ENCODE results near the gene FRMD4B. TPM values are rescaled to one million over a fixed set of nuclear protein-coding genes. Genes with fewer than 3 reads are reported as not detected.
A peak's percentile ranks its signal among the peaks of the same experiment; 100 is the strongest.

FRMD4B gene
- total RNA-seq, 4 donors from 2014 or later: 10.5 to 22.0 (median 14.8) TPM

GRCh38 chr3:69411346-69411745 lies 25.5 kb upstream of the FRMD4B start:
- TF ChIP-seq POLR2A (IDR thresholded peaks at IDR 0.05; ENCODE audit: low read depth) (no peak), EP300 (IDR thresholded peaks at IDR 0.05) (no peak), POLR2AphosphoS5 (IDR thresholded peaks at IDR 0.05) (no peak)
- TF ChIP-seq, protein P1, sequence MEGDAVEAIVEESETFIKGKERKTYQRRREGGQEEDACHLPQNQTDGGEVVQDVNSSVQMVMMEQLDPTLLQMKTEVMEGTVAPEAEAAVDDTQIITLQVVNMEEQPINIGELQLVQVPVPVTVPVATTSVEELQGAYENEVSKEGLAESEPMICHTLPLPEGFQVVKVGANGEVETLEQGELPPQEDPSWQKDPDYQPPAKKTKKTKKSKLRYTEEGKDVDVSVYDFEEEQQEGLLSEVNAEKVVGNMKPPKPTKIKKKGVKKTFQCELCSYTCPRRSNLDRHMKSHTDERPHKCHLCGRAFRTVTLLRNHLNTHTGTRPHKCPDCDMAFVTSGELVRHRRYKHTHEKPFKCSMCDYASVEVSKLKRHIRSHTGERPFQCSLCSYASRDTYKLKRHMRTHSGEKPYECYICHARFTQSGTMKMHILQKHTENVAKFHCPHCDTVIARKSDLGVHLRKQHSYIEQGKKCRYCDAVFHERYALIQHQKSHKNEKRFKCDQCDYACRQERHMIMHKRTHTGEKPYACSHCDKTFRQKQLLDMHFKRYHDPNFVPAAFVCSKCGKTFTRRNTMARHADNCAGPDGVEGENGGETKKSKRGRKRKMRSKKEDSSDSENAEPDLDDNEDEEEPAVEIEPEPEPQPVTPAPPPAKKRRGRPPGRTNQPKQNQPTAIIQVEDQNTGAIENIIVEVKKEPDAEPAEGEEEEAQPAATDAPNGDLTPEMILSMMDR (IDR thresholded peaks at IDR 0.05): no peak
- intact Hi-C loops (cut with DNase I): loop anchor here (5.0 kb wide), 1 partner anchor 249 kb away; no protein-coding TSS in a partner anchor
- H3K27me3 ChIP-seq: no peaks in the 10 kb centered on the region
- no peaks in the 10 kb centered on the region for H3K36me3 ChIP-seq
- no peak for DNase-seq (ENCODE audit: extremely low spot score)
- no peaks in the 10 kb centered on the region for H3K9me3 ChIP-seq
- H3K27ac ChIP-seq (replicated peaks in 1 of 4): no peak overlapping the region
- 44% methylated on average over 3 of the region's 3 CpGs for WGBS
- H3K4me3 ChIP-seq: no peak overlapping the region
- peaks cover 0 to 15% (median 8%) of the 10 kb centered on the region in 4 donors for H3K4me1 ChIP-seq

- whole genome bisulfite sequencing: 35% methylated on average over 8 of the region's 8 CpGs
- DNase-seq (ENCODE audit: extremely low spot score): no peak
- Histone ChIP-seq H3K9me3 (peaks cover 0 to 2% (median under 1%) of the 10 kb centered on the region in 4 donors), H3K36me3 (no peaks in the 10 kb centered on the region), H3K27me3 (no peaks in the 10 kb centered on the region), H3K4me1 (peaks cover 0 to 20% (median 13%) of the 10 kb centered on the region in 4 donors), H3K27ac (replicated peaks in 1 of 4) (peak overlapping the region in 3 of 4 donors; percentile 60 to 65 (median 61)), H3K4me3 (no peak overlapping the region)
- intact Hi-C loops (cut with DNase I): loop anchor here (5.0 kb wide), 1 partner anchor 248 kb away; no protein-coding TSS in a partner anchor
- TF ChIP-seq, protein P1 (IDR thresholded peaks at IDR 0.05): peak; percentile 69 to 86 (median 74)
- no peak for TF ChIP-seq POLR2A (IDR thresholded peaks at IDR 0.05; ENCODE audit: low read depth)
Measured at GRCh38 chr3:69410301-69410700, 24.4 kb upstream of the FRMD4B start.

DNA sequence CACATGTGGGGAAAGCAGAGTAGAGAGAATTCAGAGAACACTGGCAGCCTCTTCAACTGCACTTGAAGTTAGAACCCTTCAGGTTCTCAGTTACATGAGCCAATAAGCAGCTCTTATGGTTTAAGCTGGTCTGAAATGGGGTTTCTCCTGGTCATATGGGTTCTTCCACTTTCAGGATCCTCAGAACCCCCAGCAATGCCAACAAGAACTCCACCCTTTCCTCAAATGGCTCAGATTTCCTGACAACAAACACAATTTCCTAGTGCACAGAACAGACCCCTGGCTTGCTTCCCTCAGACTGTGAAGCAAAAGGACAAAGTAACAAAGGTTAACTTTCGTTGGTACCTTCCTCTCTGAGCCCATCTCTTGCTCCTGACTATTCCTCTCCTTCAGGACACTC lies 23.9 kb upstream of the FRMD4B start:
- intact Hi-C loops (cut with DNase I): loop anchor here (5.0 kb wide), 1 partner anchor 248 kb away; no protein-coding TSS in a partner anchor
- 58% methylated on average over 1 of the region's 1 CpG for WGBS
- Histone ChIP-seq H3K27ac (replicated peaks in 1 of 4) (peak overlapping the region in 3 of 4 donors; percentile 60 to 65 (median 61)), H3K9me3 (peaks cover 0 to 7% (median 3%) of the 10 kb centered on the region in 4 donors), H3K4me1 (peaks cover 0 to 20% (median 13%) of the 10 kb centered on the region in 4 donors), H3K27me3 (no peaks in the 10 kb centered on the region), H3K36me3 (no peaks in the 10 kb centered on the region), H3K4me3 (no peak overlapping the region)
- DNase-seq (ENCODE audit: extremely low spot score): no peak
- TF ChIP-seq, protein P1 (IDR thresholded peaks at IDR 0.05): no peak
- no peak for TF ChIP-seq POLR2AphosphoS5 (IDR thresholded peaks at IDR 0.05)
- no peak for TF ChIP-seq POLR2A (IDR thresholded peaks at IDR 0.05; ENCODE audit: low read depth)
- no peak for TF ChIP-seq EP300 (IDR thresholded peaks at IDR 0.05)

GRCh38 chr3:69409011-69409410 lies 23.1 kb upstream of the FRMD4B start:
- Histone ChIP-seq H3K27me3 (no peaks in the 10 kb centered on the region), H3K9me3 (peaks cover 0 to 8% (median 3%) of the 10 kb centered on the region in 4 donors), H3K4me3 (no peak overlapping the region), H3K4me1 (peaks cover 0 to 20% (median 13%) of the 10 kb centered on the region in 4 donors), H3K27ac (replicated peaks in 1 of 4) (peak overlapping the region in 2 of 4 donors; percentile 60 to 61), H3K36me3 (no peaks in the 10 kb centered on the region)
- TF ChIP-seq POLR2AphosphoS5 (IDR thresholded peaks at IDR 0.05) (peak in 1 of 2 donors; percentile 25), EP300 (IDR thresholded peaks at IDR 0.05) (no peak)
- TF ChIP-seq, protein P1 (IDR thresholded peaks at IDR 0.05): no peak
- 67% methylated on average over 4 of the region's 4 CpGs for WGBS
- no peak for DNase-seq (ENCODE audit: extremely low spot score)
- intact Hi-C loops (cut with DNase I): no loop called here

GRCh38 chr3:69408542-69408941 lies 22.7 kb upstream of the FRMD4B start:
- intact Hi-C loops (cut with DNase I): no loop called here
- Histone ChIP-seq H3K27ac (replicated peaks in 1 of 4) (no peak overlapping the region), H3K4me1 (peaks cover 0 to 20% (median 13%) of the 10 kb centered on the region in 4 donors), H3K36me3 (no peaks in the 10 kb centered on the region), H3K9me3 (peaks cover 0 to 8% (median 3%) of the 10 kb centered on the region in 4 donors), H3K27me3 (no peaks in the 10 kb centered on the region), H3K4me3 (no peak overlapping the region)
- TF ChIP-seq POLR2AphosphoS5 (IDR thresholded peaks at IDR 0.05): no peak
- TF ChIP-seq, protein P1 (IDR thresholded peaks at IDR 0.05): no peak
- no peak for TF ChIP-seq POLR2A (IDR thresholded peaks at IDR 0.05; ENCODE audit: low read depth)
- no peak for TF ChIP-seq EP300 (IDR thresholded peaks at IDR 0.05)
- WGBS: 95% methylated on average over 5 of the region's 5 CpGs
- no peak for DNase-seq (ENCODE audit: extremely low spot score)

All from esophagus muscularis mucosa (tissue), 4 donors.